ENCODE measurements around the gene KIAA2012. TPM values are rescaled to one million over a fixed set of nuclear protein-coding genes. Genes with fewer than 3 reads are reported as not detected.

KIAA2012 gene
- total RNA-seq, 1 experiment from 2014 or later = not detected

- no peak overlapping the region for H3K27ac ChIP-seq (ENCODE audit: low read depth, low read length, poor library complexity, severe bottlenecking)
- BruUV-seq (replicated peaks) = no TSS peak
- no peak for DNase-seq (ENCODE audit: low spot score)
- POLR2A ChIA-PET (ENCODE audit: low non-redundant PET) = no interaction called here
- no peaks in the 10 kb centered on the region for H3K36me3 ChIP-seq (ENCODE audit: insufficient read depth, low read length, poor library complexity, severe bottlenecking)
- intact Hi-C loops (cut with micrococcal nuclease; ENCODE audit: unreplicated experiment) = no loop called here
- H3K27me3 ChIP-seq (replicated peaks; ENCODE audit: insufficient read depth, low read depth, low read length, poor library complexity) = no peaks in the 10 kb centered on the region
- H3K4me3 ChIP-seq (ENCODE audit: low read depth, low read length, poor library complexity, severe bottlenecking) = no peak overlapping the region
- no peaks in the 10 kb centered on the region for H3K9me3 ChIP-seq (ENCODE audit: low read depth, low read length, poor library complexity, severe bottlenecking)
- CTCF ChIA-PET = interaction anchor here (0.6 kb wide), 1 partner anchor 122 kb away, joined by 6 read pairs; no protein-coding TSS in a partner anchor
- TF ChIP-seq, protein P1, sequence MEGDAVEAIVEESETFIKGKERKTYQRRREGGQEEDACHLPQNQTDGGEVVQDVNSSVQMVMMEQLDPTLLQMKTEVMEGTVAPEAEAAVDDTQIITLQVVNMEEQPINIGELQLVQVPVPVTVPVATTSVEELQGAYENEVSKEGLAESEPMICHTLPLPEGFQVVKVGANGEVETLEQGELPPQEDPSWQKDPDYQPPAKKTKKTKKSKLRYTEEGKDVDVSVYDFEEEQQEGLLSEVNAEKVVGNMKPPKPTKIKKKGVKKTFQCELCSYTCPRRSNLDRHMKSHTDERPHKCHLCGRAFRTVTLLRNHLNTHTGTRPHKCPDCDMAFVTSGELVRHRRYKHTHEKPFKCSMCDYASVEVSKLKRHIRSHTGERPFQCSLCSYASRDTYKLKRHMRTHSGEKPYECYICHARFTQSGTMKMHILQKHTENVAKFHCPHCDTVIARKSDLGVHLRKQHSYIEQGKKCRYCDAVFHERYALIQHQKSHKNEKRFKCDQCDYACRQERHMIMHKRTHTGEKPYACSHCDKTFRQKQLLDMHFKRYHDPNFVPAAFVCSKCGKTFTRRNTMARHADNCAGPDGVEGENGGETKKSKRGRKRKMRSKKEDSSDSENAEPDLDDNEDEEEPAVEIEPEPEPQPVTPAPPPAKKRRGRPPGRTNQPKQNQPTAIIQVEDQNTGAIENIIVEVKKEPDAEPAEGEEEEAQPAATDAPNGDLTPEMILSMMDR (conservative IDR thresholded peaks at IDR 0.05; ENCODE audit: low read depth, low read length) = no peak
- TF ChIP-seq EZH2 (IDR thresholded peaks at IDR 0.05; ENCODE audit: borderline replicate concordance, low read depth, low read length, poor library complexity, severe bottlenecking) = no peak
- peaks cover 26% of the 10 kb centered on the region for H3K4me1 ChIP-seq (ENCODE audit: insufficient read depth, low read length, poor library complexity, severe bottlenecking)
These were observed 23.8 kb upstream of the KIAA2012 start for GRCh38 chr2:202049092-202049728.

DNA sequence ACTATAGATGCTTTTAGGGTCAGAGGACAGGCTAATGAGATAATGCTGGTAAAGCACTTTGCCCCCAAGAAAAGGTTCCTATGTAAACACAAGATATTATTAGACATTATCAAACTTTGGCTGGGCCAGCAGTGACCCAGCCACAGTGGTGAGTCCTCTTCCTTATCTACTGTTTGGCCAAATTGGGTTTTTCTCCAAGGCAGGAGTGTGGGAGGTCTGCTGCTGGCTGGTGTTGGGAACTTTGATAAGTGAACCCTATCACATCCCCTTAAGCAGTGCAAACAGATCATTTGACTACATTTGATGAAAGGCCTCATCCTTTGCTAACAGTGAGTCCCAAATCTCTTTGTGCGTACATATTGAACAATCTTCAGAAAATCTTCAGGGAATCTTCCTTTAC lies 23.2 kb upstream of the KIAA2012 start:
- no peak overlapping the region for H3K27ac ChIP-seq (ENCODE audit: low read depth, low read length, poor library complexity, severe bottlenecking)
- BruUV-seq (replicated peaks) = no TSS peak
- no peaks in the 10 kb centered on the region for H3K27me3 ChIP-seq (replicated peaks; ENCODE audit: insufficient read depth, low read depth, low read length, poor library complexity)
- DNase-seq (ENCODE audit: low spot score) = no peak
- no peak for TF ChIP-seq EZH2 (IDR thresholded peaks at IDR 0.05; ENCODE audit: borderline replicate concordance, low read depth, low read length, poor library complexity, severe bottlenecking)
- TF ChIP-seq, protein P1 (conservative IDR thresholded peaks at IDR 0.05; ENCODE audit: low read depth, low read length) = no peak
- H3K4me1 ChIP-seq (ENCODE audit: insufficient read depth, low read length, poor library complexity, severe bottlenecking) = peaks cover 26% of the 10 kb centered on the region
- ChIA-PET CTCF (no interaction called here), POLR2A (ENCODE audit: low non-redundant PET) (no interaction called here)
- H3K36me3 ChIP-seq (ENCODE audit: insufficient read depth, low read length, poor library complexity, severe bottlenecking) = no peaks in the 10 kb centered on the region
- H3K4me3 ChIP-seq (ENCODE audit: low read depth, low read length, poor library complexity, severe bottlenecking) = no peak overlapping the region
- no peaks in the 10 kb centered on the region for H3K9me3 ChIP-seq (ENCODE audit: low read depth, low read length, poor library complexity, severe bottlenecking)
- intact Hi-C loops (cut with micrococcal nuclease; ENCODE audit: unreplicated experiment) = no loop called here

GRCh38 chr2:202050652-202051051 lies 22.4 kb upstream of the KIAA2012 start:
- H3K27ac ChIP-seq (ENCODE audit: low read depth, low read length, poor library complexity, severe bottlenecking) = no peak overlapping the region
- CTCF ChIA-PET = no interaction called here
- no TSS peak for BruUV-seq (replicated peaks)

More at GRCh38 chr2:202050652-202051051, 22.4 kb upstream of the KIAA2012 start:
- Histone ChIP-seq H3K36me3 (ENCODE audit: insufficient read depth, low read length, poor library complexity, severe bottlenecking) (no peaks in the 10 kb centered on the region), H3K27me3 (replicated peaks; ENCODE audit: insufficient read depth, low read depth, low read length, poor library complexity) (no peaks in the 10 kb centered on the region), H3K4me3 (ENCODE audit: low read depth, low read length, poor library complexity, severe bottlenecking) (no peak overlapping the region), H3K9me3 (ENCODE audit: low read depth, low read length, poor library complexity, severe bottlenecking) (no peaks in the 10 kb centered on the region), H3K4me1 (ENCODE audit: insufficient read depth, low read length, poor library complexity, severe bottlenecking) (peaks cover 26% of the 10 kb centered on the region)
- DNase-seq (ENCODE audit: low spot score) = no peak
- intact Hi-C loops (cut with micrococcal nuclease; ENCODE audit: unreplicated experiment) = no loop called here
- TF ChIP-seq, protein P1 (conservative IDR thresholded peaks at IDR 0.05; ENCODE audit: low read depth, low read length) = no peak
- TF ChIP-seq EZH2 (IDR thresholded peaks at IDR 0.05; ENCODE audit: borderline replicate concordance, low read depth, low read length, poor library complexity, severe bottlenecking) = no peak
- POLR2A ChIA-PET (ENCODE audit: low non-redundant PET) = no interaction called here

Measured in A673 (cell line).